GM19467 (cell line): Measurements from ENCODE around the gene ZNF385B.

ENCODE experiments used
- ATAC-seq: cut with Tn5 transposase; IDR thresholded peaks from one replicate; pipeline ENCODE4 v1.9.1; 2021; ENCODE audit warnings: mild to moderate bottlenecking, moderate library complexity; ENCODE audit not compliant: unreplicated experiment

ZNF385B gene

DNA sequence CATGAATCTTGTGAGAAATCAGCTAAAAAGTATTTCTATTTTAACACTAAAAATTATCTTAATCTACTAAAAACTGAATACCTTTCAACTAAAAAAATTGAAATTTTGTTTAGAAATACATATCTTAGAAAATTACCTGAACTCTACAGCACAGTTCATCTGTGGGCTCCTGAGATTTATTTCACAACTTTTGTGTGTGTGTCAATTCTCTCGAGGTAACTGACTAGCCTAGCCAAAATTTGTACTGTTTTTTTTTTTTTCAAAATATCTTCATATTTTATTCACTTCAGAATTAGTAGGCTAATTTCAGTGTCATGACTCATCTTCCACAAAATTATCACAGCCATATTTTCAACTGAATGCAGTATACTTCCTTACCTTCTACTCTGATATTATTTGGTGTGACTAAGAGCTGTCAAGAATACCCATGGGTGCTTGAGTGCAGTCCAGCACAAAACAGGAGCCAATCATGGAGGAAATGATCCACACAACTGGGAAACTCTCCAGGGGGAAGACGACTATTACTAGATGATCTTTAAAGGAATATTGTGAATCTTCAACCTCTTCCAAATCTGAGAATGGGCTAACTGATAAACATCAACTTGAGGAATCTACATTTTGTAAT lies 174.6 kb downstream of the ZNF385B start:
- no peak for ATAC-seq

DNA sequence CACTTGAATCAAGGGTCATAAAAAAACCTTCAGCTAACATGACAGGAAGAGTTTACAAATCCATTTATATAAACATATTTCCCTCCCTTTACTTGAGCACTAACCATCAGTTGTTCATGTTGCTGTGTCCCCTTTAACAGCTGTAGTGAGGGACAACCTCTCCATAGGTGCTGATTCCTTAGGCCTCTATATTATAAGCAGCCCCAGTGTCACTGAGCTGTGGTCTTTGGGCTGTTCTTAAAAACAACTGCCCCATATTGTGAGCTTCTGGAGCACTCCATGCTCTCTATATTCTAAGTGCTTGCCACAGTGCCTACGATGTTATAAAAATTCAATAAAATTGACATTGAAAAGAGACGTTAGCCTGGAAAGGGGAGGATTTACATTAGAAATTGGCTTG lies 175.3 kb downstream of the ZNF385B start:
- no peak for ATAC-seq

DNA sequence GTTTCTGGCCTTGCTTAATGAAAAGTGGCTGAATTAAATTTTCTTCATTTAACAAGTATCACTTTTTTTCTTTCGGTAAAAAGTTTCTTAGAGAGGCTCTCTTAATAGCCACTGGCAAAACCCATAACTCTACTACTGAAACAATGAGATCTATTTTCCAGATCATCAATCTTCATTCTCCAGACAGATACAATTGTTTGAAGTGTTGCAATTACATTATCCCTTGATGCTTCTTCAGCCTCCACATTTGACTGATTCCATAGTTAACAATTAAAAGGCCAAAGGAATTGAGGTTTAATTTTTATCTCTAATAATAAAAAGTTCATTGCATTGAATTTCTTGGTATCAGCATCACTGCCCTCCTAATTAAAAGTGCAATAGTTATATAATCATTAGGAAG lies 176.3 kb downstream of the ZNF385B start:
- ATAC-seq = no peak

DNA sequence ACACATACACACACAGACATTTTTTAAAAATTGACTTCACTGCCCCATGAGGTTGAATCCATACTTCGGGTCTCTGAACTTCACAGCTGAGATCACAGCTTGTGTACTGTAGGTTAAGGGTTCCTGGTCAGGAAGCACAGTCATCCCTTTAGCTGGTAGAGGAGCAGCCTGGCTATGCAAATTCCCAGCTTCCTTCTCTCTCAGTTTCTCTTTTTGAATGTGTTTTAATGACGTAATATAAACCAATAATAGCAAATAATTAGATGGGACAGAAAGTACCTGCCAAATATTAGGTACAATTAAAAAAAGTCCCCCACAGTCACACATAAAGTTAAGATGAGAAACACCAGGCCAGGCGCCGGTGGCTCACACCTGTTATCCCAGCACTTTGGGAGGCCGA lies 178.7 kb downstream of the ZNF385B start:
- ATAC-seq = no peak

DNA sequence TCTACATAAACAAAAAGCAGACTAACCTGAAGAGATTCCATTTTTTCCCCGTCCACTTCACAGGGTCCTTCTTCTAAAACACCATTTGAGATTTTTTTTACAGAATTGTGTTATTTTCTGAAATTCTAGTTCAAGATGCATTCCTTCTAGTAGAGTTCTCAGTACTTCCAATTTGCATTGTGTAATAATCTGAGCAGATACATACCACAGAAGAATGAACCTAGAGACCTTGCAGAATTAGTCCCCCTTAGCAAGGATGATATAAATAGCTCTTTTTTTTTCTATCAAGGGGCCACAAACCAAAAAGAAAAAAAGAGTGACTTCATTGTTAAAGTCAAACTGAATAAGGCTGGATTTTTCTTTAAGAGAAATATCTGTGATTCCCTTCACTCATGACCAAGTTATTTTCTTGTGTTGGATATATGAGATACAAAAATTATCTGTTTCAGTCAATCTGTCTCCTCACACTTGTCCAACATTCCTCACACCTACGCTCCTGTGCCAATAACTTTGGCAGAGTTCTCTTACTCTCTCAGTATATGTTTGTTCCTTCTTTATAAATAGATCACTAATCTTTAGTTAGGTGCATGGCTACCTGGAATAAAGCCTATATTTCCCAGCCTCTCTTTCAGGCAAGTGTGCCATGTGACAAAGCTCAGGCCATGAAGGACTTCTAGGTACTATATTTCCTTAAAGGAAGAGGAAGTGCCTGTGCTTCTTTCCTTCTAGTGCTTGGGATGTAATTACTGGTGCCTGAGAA lies 183.5 kb downstream of the ZNF385B start:
- ATAC-seq = no peak

DNA sequence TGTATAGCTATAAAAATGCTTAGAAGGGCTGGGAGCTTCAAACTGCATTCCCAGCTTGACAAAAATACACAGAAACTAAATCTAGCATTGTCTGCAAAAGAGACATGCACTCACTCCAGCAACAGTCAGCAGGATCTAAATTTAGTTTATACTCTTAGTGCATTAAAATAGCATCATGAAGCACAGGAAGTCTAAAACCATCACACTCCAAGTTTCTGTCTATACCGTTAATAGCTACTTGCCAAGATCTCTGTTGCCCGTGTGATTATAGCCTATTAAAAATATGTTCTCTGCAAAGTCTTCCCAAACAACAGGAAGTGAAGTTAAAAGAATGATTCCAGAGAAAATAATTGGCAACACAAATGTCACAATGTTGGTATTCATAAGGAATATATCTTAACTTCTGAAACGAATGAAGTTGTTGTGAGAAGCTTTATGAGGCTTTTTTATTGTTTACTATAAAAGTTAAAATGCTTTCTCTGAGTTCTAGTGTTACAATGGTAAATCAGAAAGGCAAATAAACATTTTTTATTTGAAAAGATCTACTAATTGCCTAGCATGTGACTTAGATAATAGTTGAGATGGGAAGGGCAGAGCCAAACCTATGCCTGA lies 184.2 kb downstream of the ZNF385B start:
- ATAC-seq = no peak

DNA sequence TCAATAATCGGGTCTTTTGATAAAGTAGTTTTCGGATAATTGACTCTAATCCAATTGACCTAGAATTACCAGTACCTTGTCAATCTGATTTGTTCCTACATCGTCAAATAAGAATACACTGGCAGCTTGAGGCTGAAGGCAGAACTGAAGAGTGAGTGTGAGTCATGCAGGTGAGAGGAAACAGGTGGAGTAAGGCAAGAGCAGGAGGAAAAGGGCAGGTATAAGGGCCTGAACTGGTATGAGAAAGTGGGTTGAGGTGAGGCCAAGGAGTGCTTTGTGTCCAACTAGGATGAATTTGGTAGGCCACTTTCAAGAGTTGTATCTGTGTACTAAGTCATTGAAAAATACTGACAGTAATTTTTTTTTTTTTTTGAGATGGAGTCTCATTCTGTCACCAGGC lies 186.0 kb downstream of the ZNF385B start:
- no peak for ATAC-seq

DNA sequence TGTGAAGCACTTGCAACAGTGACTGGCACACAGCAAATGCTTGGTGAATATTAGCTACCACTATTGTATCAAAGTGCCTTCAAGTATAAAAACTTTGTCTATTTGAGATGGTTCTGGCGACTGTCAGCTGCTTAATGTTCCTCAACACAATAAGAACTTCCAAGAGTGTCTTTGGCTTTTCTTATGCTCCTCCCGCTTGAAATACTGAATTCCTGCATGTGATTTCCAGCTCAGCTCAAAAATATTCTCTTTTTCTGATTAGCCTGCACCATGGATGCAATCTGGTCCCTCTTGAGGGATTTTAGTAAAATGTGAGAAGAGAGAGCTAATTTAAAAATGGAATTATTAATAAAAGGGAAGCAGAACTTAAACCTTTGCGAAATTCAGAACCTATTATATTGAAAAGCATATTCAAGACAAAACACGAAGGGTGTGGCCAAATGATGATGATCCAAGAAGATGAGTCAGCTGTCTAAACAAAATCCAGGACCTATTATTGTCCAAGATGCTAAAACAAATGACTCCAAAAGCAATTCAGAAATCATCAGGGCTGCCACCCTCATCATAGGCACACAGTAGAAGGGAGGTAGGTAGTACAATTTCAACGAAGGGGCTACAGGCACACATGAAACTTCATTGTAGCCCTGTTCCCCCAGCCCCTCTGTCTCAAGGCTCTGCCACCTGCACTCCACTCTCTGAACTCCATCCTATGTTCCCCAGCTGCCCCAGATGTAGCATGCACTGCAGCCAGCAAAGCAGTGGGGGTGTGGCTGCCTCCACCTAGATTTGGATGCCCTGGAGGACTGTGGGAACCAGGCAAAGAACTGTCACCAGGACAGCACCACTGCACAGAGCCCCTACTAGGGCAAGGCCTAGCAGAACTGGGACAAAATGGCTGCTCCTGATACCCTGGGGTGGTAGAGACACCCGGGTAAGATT lies 190.1 kb downstream of the ZNF385B start:
- no peak for ATAC-seq

DNA sequence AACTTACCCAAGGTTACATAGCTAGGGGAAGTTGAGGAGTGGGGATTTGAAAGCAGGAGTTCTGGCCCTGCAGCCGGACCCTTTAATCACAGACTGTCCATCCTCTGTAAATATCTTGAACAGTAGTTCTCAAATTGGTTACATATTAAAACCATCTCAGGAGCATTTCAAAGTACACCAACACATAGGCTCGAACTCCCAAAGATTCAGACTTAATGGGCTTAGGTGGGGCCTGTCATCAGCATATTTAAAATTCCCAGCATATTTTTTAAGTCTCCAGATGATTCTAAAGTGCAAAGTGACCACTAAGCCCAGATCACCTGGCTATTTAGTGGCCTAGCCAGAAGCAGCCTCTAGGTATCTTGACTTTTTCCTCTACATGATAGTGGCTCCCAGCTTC lies 192.2 kb downstream of the ZNF385B start:
- no peak for ATAC-seq

DNA sequence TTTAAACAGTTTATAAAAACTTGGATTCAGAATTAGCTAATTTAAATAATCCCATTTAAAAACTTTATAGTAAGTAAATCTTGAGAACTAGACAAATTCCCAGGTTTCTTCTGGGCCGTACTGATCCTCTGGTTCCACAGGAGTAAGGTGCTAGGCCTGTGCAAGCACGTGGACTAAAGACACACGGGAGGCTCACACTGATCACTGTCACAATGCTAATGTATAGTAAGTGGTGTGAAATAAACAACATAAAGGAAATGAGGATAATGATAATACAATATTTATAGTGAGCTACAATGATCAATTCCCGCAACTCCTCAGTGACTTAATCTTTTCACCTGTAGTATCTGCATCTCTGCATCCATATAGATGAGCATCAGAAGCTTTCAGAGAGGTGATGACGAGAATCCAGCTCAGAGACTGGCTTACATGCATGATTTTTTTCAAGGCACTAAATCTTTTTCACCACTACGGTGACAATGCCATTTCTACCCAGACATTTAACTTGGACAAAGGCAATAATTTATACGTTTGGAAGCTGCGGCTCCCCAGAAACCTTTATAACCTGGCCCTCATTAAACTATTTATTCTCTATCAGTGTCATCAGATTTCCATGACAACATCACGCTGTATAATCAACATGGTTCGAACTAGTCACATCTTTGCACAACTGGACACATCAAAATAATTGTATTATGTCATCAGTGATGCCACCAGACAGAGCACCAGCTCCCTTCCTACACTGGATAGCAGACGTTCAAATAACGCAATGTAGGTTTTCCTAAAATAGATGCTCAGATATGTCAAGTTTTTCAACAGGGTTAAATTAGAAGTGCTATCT lies 196.2 kb downstream of the ZNF385B start:
- no peak for ATAC-seq

DNA sequence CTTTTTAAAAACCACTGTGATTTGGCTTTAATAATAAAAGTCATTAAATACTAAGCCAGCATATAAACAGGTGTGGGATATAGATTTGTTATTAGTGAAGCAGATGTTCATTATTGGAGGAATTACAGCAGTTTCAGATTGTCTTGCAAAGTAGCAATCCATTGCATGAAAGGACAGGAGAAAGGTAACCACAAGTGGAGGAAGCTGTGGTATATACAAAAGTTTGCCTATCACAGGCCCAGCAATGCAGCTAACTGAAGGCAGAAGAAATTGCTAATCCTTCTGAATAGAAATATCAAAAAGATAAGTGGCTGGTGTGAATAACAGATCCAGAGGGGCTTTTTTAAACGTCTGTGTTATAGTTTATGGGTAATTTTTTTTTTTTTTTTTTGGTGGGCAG lies 199.4 kb downstream of the ZNF385B start:
- ATAC-seq = no peak

DNA sequence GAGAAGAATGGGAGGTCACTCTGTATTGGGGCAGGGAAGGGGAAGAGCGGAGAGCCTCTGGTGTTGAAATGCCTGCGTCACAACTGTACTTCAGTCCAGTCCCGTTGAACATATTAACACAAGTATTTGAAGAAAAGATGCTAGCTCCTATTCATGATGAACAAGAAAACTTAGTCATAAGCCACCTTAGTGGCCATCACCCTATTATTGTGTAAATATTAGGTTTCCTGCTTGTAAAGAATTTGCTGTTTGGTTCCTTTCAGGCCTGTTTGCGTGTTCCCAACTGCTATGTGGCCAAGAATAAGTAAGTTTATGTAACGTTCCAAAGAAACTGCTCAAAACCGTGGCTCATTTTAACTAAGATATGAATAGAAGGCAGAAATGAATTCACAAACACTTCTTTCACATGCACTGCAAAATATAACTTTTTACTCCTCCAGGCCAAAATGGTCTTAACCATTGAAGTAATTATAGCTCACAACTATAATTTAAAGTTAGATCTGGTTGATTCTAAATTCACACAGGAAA lies 204.3 kb downstream of the ZNF385B start:
- no peak for ATAC-seq

DNA sequence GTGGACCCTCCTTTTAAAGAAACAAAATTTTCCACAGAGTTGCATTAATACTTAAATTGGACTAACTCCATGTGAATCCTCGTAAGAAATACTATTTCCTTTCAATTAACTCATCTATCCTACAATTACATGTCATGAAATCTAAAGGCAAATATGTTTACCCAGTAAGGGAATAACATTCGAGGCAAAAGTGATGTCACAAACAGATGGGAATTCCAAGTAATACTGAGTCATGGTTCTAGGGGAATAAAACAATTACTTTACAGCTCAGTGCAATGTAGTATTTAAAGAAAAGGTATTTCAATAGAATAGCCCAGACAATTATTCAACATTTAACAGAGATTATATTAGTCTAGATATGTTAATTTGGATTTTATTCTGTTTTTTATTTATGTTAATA lies 205.8 kb downstream of the ZNF385B start:
- no peak for ATAC-seq

DNA sequence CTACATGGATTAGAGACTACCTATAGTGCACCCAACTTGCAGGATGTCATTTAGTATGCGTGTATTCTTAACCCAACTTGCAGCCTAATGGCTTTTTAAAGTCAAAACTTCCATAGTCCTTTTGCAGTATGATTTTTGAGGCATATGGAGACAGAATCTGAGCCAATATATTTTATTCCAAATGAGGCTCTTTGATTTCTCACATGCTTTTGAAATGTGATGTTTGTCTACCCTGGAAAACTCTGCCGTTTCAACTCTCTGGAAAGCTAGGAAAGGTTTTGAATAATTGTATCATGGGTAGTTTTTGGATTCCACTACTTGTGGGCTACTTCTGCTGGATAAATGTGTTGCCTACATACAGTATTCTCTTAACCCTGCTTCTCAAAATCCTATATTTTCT lies 206.6 kb downstream of the ZNF385B start:
- ATAC-seq = no peak

DNA sequence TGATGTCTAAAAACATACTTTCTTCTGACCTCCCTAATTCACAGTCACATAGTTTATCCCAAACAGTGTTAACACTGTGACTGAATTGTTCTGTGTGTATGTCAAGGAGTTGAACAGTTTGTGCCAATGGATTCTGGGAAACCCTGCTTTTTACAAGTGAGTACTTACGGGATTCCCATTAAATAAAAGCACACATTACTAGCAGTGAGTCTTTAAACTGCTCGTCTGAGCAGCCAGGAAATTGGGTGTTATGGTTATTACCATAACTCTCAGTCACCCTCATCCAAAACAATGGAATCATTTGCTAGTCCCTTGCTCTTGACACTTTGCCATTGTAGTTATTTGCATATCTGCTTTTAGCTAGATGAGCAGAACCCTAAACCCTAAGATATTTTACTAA lies 209.1 kb downstream of the ZNF385B start:
- no peak for ATAC-seq

DNA sequence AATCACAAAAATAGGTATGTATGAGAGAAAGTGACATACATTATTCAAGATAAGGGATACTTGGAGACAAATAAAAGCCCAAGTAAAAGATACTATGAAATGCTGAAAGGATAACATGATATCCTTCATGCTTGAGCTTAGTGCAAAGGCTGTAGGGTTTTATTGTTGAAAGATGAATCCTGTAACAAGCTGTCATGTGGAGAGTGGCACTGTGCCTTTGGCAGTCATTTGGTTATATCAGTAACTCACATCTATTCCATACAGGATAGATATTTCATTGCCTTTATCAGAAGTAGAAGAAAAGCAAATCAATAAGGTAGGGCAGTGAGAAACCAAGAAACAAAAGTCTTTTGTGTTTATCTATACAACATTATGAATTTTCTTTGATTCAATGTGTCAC lies 211.0 kb downstream of the ZNF385B start:
- no peak for ATAC-seq

DNA sequence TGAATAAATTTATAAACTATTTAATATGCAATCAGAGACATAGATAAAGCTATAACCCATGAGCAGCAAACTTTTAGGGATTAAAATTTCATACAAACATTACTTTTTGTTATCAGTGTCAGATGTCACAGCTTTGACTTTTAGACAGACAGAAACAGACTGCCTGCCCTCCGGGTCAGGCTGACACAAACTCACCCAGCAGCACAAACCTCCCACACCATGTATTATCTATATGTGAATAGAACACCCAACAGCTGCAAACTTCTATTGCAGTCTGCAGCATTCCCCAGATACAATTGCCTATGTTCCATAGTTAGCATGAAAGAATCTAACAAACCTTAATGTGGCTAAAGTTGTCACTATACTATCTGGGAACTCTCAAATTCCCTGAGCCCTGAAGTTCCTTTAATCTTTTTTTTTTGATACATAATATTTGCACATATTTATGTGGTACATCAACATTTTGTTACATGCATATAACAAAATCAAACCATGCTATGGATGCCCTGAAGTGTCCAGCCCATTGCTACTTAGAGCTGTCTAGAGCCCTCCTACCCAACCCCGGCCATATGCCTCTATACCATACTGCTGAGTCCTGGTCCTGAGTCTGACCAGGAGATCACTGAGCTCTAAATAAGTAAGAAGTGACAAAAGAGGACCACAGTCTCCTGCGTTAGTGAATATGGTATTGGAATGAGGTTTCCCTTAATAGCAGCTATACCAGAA lies 214.4 kb downstream of the ZNF385B start:
- no peak for ATAC-seq

DNA sequence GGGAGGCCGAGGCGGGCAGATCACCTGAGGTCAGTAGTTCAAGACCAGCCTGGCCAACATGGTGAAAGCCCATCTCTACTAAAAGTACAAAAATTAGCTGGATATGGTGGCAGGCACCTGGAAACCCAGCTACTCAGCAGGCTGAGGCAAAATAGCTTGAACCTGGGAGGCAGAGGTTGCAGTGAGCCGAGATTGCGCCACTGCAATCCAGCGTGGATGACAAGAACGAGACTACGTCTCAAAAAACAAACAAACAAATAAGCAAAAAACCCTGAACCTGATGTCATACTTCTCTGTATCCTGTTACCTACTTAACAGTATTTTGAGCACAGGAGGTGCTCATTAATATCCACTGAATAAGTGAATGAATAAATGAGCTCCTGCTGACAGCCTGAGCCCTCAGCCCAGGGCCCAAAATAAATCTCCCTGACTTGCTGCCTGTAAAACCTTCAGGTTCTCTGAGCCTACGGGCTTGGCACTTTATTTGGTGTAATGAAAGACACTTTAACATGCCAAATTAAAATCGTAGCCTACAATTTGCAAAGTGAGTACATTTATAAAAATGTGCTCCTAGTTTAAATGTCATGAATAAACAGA lies 215.1 kb downstream of the ZNF385B start:
- no peak for ATAC-seq

DNA sequence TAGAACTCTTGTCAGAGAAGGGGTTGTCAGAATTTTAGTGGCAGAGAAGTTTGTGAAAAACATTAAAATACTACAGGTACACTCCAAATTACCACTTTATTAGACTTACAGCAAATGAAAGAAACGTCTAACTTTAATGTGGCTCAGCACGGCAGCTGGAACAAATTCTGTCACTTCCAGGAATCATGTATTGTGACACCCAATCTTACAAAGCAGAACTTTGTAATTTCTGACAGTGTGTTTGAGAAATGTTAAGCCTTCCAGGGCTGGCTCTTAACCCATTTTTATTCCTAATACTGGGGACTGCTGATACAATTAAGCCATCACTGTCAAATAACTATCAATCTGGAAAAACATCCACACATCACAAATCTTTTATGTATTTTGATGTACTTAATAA lies 216.4 kb downstream of the ZNF385B start:
- ATAC-seq = no peak
